ENCODE data around the gene HSPA6.
"Not testable (repeated sequence)": the region's sequence is repeated elsewhere in the genome, so short reads cannot be mapped to it uniquely, and the experiment has no call there.

HSPA6 gene

GRCh38 chr1:161531986-161532643, 7.8 kb downstream of the HSPA6 start:
- Histone ChIP-seq H3K18ac (ENCODE audit: low read length) (no peak overlapping the region), H2BK5ac (ENCODE audit: low read depth, low read length, poor library complexity) (no peak overlapping the region), H2AFZ (ENCODE audit: insufficient read depth, low read length, poor library complexity) (peak overlapping the region; percentile 17), H3K14ac (ENCODE audit: low read length) (no peak overlapping the region), H3K79me1 (ENCODE audit: low read length) (peaks cover 2% of the 10 kb centered on the region), H2AK5ac (ENCODE audit: low read length) (no peak overlapping the region), H2BK120ac (ENCODE audit: insufficient read depth, low read length, poor library complexity) (no peak overlapping the region), H3K9me3 (ENCODE audit: insufficient read depth, low read depth, low read length) (no peaks in the 10 kb centered on the region), H4K12ac (ENCODE audit: low read depth, low read length) (no peak overlapping the region), H3K79me2 (ENCODE audit: control insufficient read depth, insufficient read depth, low read length, poor library complexity) (no peaks in the 10 kb centered on the region), H3K36me3 (ENCODE audit: control insufficient read depth in 1 of 2, insufficient read depth in 2 of 2, low read length in 2 of 2) (no peaks in the 10 kb centered on the region), H4K91ac (ENCODE audit: low read depth, low read length) (no peak overlapping the region), H3K27me3 (ENCODE audit: insufficient read depth, low read length) (no peaks in the 10 kb centered on the region), H3K4ac (ENCODE audit: low read depth, low read length) (no peak overlapping the region), H2BK12ac (ENCODE audit: low read length) (no peak overlapping the region), H3K4me3 (ENCODE audit: low read depth, low read length) (no peak overlapping the region), H3K9ac (ENCODE audit: low read length) (no peak overlapping the region), H3K4me1 (ENCODE audit: control insufficient read depth in 1 of 2, insufficient read depth in 2 of 2, low read length in 2 of 2) (no peaks in the 10 kb centered on the region), H4K8ac (ENCODE audit: low read depth, low read length) (no peak overlapping the region), H3K4me2 (ENCODE audit: low read length) (peak overlapping the region; percentile 59), H3K27ac (ENCODE audit: low read depth, low read length) (no peak overlapping the region), H3K23ac (ENCODE audit: low read length) (no peak overlapping the region)
- WGBS (ENCODE audit: extremely low coverage, insufficient coverage, insufficient read length), result no CpG with 5 or more reads among the region's 22 CpGs
- DNase-seq, result no peak

- peak overlapping the region; percentile 17 for H2AFZ ChIP-seq (ENCODE audit: insufficient read depth, low read length, poor library complexity)
- WGBS (ENCODE audit: extremely low coverage, insufficient coverage, insufficient read length), result no CpG with 5 or more reads among the region's 16 CpGs
- peak in 1 of 2 donors; percentile 5 for DNase-seq
- not testable (repeated sequence) for H3K9ac ChIP-seq (ENCODE audit: low read length); H3K36me3 ChIP-seq (ENCODE audit: control insufficient read depth in 1 of 2, insufficient read depth in 2 of 2, low read length in 2 of 2); H3K27me3 ChIP-seq (ENCODE audit: insufficient read depth, low read length); H2AK5ac ChIP-seq (ENCODE audit: low read length); H4K12ac ChIP-seq (ENCODE audit: low read depth, low read length); H3K4ac ChIP-seq (ENCODE audit: low read depth, low read length); H3K27ac ChIP-seq (ENCODE audit: low read depth, low read length); H3K79me2 ChIP-seq (ENCODE audit: control insufficient read depth, insufficient read depth, low read length, poor library complexity); H3K18ac ChIP-seq (ENCODE audit: low read length); H3K9me3 ChIP-seq (ENCODE audit: insufficient read depth, low read depth, low read length); H4K91ac ChIP-seq (ENCODE audit: low read depth, low read length); H2BK5ac ChIP-seq (ENCODE audit: low read depth, low read length, poor library complexity); H3K4me3 ChIP-seq (ENCODE audit: low read depth, low read length); H4K8ac ChIP-seq (ENCODE audit: low read depth, low read length); H2BK12ac ChIP-seq (ENCODE audit: low read length); H3K79me1 ChIP-seq (ENCODE audit: low read length); H3K4me1 ChIP-seq (ENCODE audit: control insufficient read depth in 1 of 2, insufficient read depth in 2 of 2, low read length in 2 of 2); H3K23ac ChIP-seq (ENCODE audit: low read length); H3K14ac ChIP-seq (ENCODE audit: low read length); H2BK120ac ChIP-seq (ENCODE audit: insufficient read depth, low read length, poor library complexity)
- peak overlapping the region; percentile 53 for H3K4me2 ChIP-seq (ENCODE audit: low read length)
Measured at GRCh38 chr1:161532644-161533567, 8.6 kb downstream of the HSPA6 start.

- H4K12ac ChIP-seq (ENCODE audit: low read depth, low read length); H4K91ac ChIP-seq (ENCODE audit: low read depth, low read length); H4K8ac ChIP-seq (ENCODE audit: low read depth, low read length); H3K4ac ChIP-seq (ENCODE audit: low read depth, low read length); H2BK120ac ChIP-seq (ENCODE audit: insufficient read depth, low read length, poor library complexity); H3K23ac ChIP-seq (ENCODE audit: low read length); H2AFZ ChIP-seq (ENCODE audit: insufficient read depth, low read length, poor library complexity); H3K36me3 ChIP-seq (ENCODE audit: control insufficient read depth in 1 of 2, insufficient read depth in 2 of 2, low read length in 2 of 2); H3K27me3 ChIP-seq (ENCODE audit: insufficient read depth, low read length); H3K18ac ChIP-seq (ENCODE audit: low read length); H3K79me1 ChIP-seq (ENCODE audit: low read length); H3K9ac ChIP-seq (ENCODE audit: low read length); H2AK5ac ChIP-seq (ENCODE audit: low read length); H2BK5ac ChIP-seq (ENCODE audit: low read depth, low read length, poor library complexity); H2BK12ac ChIP-seq (ENCODE audit: low read length); H3K14ac ChIP-seq (ENCODE audit: low read length); H3K4me3 ChIP-seq (ENCODE audit: low read depth, low read length); H3K4me1 ChIP-seq (ENCODE audit: control insufficient read depth in 1 of 2, insufficient read depth in 2 of 2, low read length in 2 of 2); H3K4me2 ChIP-seq (ENCODE audit: low read length); H3K27ac ChIP-seq (ENCODE audit: low read depth, low read length); H3K9me3 ChIP-seq (ENCODE audit: insufficient read depth, low read depth, low read length); H3K79me2 ChIP-seq (ENCODE audit: control insufficient read depth, insufficient read depth, low read length, poor library complexity): not testable (repeated sequence)
- DNase-seq, result peak; percentile 47 to 65
- WGBS (ENCODE audit: extremely low coverage, insufficient coverage, insufficient read length), result no CpG with 5 or more reads among the region's 7 CpGs
Measured at GRCh38 chr1:161537068-161537669, 12.8 kb downstream of the HSPA6 start.

GRCh38 chr1:161538925-161539479, 14.7 kb downstream of the HSPA6 start:
- H4K91ac ChIP-seq (ENCODE audit: low read depth, low read length); H3K9me3 ChIP-seq (ENCODE audit: insufficient read depth, low read depth, low read length); H3K4ac ChIP-seq (ENCODE audit: low read depth, low read length); H3K79me1 ChIP-seq (ENCODE audit: low read length); H3K36me3 ChIP-seq (ENCODE audit: control insufficient read depth in 1 of 2, insufficient read depth in 2 of 2, low read length in 2 of 2); H3K27me3 ChIP-seq (ENCODE audit: insufficient read depth, low read length); H4K8ac ChIP-seq (ENCODE audit: low read depth, low read length); H3K4me1 ChIP-seq (ENCODE audit: control insufficient read depth in 1 of 2, insufficient read depth in 2 of 2, low read length in 2 of 2); DNase-seq; H3K9ac ChIP-seq (ENCODE audit: low read length); H2BK120ac ChIP-seq (ENCODE audit: insufficient read depth, low read length, poor library complexity); H3K23ac ChIP-seq (ENCODE audit: low read length); H2BK5ac ChIP-seq (ENCODE audit: low read depth, low read length, poor library complexity); H3K27ac ChIP-seq (ENCODE audit: low read depth, low read length); H3K4me3 ChIP-seq (ENCODE audit: low read depth, low read length); H3K18ac ChIP-seq (ENCODE audit: low read length); H2AK5ac ChIP-seq (ENCODE audit: low read length); H2BK12ac ChIP-seq (ENCODE audit: low read length); H3K4me2 ChIP-seq (ENCODE audit: low read length); H3K14ac ChIP-seq (ENCODE audit: low read length); H2AFZ ChIP-seq (ENCODE audit: insufficient read depth, low read length, poor library complexity); H3K79me2 ChIP-seq (ENCODE audit: control insufficient read depth, insufficient read depth, low read length, poor library complexity); H4K12ac ChIP-seq (ENCODE audit: low read depth, low read length): not testable (repeated sequence)
- WGBS (ENCODE audit: extremely low coverage, insufficient coverage, insufficient read length), result no CpG with 5 or more reads among the region's 7 CpGs

All from trophoblast cell (in vitro differentiated cells and primary cell).